Measurements from ENCODE around the gene APOA1.
"Not testable (repeated sequence)": the region's sequence is repeated elsewhere in the genome, so short reads cannot be mapped to it uniquely, and the experiment has no call there.

The APOA1 gene

DNA sequence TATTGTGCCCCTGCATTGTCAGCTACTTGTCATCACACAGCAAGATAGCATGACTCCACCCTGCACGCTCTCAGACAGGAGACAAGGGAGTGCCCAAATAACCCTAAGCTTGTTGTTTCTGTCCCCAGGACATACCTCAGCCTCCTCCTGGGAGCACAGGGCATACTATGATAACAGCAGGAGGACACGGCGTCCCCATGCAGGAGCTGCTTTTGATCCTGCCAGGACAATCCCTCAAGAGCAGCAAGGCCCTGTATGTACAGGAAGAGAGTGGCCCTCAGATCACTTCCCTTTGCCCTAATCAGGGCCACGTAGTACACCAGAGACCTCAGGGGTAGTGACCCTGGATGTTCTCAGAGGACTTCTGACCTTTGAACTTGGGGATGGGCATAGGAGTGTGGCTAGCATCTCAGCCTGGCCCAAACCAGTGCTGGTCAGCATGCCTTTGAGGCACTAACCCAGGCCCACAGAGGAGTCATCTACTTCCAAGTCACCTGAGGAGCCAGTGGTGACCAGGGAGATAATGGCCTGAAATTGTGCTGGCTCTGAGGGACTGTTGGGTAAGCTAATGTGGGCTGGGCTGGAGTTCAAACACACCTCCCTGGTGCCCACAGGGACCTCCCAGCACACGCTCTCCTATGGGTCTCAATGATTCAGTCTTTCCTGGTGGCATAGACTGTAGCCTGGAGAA, 23.5 kb downstream of the APOA1 start:
- DNase-seq (ENCODE audit: low read depth): no peak

DNA sequence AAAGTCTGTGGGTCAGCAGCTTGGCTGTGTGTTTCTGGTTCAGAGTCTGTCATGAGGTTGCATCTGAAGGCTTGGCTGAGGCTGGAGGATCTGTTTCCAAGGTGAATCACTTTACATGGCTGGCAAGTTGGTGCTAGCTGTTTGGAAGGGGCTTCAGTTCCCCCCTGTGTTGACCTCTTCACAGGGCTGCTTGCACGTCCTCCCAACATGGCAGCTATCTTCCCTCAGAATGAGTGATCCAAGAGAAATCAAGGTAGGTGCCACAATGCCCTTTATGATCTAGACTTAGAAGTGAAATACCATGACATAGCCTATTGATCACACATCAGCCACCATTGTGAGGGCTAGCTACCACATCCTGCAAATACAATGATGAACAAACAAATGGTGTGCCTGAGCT, 24.3 kb downstream of the APOA1 start:
- no peak for DNase-seq (ENCODE audit: low read depth)

DNA sequence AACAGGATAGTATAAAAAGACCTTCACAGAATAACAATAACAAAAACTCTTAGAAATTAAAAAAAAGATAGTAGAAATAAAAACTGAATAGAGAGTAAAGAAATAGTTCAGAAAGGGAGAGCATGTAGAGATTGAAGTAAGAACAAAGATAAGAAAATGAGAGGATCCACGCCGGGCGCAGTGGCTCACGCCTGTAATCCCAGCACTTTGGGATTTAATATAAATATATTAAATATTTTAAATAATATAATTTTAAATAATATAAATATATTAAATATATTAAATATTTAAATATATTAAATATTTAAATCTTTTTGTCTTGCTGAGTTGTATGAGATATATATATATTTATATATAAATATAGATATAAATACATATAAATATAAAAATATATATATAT, 25.3 kb downstream of the APOA1 start:
- DNase-seq (ENCODE audit: low read depth): no peak

DNA sequence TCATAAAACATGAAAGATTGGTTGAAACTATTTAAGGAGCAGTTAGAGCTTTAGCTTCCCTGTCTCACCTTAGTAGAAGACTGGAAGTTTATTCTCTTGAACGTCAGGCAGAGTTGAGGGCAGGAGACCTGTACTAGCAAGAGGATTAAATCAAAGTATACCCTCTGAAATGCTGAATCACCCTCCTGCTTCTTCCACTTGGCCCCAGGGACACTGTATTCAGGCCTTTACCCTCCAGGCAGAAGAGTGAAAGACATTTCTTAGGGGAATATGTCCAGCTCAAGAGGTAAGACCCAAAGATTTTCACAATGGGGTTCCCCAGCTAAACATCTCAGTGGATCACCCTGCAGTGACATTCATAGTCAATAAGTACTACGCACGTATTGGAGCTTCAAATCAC, 26.2 kb downstream of the APOA1 start:
- no peak for DNase-seq (ENCODE audit: low read depth)

DNA sequence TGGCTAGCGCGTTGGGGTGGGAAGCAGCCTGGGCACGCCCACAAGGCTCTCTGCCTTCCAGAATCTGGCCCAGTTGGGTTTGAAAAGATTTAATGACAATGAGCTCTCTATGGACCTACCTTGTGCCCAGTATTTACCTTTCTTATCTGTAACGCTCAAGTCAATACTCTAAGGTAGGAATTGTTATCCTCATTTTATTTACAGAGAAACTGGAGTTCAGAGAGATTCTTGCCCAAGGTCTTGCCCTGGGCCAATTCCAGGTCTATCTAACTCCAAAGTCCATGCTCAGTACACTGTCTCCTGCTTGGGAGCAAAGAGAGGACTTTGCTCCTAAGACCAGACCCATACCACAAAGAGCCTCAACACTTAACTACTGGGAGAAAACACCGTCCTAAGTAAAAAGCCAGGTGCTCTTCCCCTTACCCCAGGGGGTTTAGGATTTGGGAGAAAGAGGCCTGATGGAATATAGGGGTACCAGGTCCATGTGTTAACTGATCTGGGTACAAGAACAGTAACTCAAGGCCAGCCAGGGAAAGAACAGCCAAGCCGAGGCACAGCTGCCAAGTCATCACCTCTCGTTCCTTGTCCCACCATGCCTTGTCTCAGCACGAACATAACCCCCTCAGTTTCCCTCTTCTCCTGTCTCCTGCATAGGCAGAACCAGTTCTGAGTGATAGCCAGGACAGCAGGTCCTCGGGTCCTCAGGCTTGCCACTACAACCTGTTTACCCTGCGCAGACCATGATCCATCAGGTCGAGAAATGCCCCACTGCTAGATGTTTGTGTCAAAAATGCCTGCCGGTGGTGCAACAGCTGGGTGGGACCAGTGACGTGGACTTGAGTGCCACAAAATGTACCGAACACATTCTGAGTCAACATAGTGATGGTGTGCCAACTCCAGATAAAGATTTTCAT, 28.9 kb downstream of the APOA1 start:
- peak; percentile 83 for DNase-seq (ENCODE audit: low read depth)

DNA sequence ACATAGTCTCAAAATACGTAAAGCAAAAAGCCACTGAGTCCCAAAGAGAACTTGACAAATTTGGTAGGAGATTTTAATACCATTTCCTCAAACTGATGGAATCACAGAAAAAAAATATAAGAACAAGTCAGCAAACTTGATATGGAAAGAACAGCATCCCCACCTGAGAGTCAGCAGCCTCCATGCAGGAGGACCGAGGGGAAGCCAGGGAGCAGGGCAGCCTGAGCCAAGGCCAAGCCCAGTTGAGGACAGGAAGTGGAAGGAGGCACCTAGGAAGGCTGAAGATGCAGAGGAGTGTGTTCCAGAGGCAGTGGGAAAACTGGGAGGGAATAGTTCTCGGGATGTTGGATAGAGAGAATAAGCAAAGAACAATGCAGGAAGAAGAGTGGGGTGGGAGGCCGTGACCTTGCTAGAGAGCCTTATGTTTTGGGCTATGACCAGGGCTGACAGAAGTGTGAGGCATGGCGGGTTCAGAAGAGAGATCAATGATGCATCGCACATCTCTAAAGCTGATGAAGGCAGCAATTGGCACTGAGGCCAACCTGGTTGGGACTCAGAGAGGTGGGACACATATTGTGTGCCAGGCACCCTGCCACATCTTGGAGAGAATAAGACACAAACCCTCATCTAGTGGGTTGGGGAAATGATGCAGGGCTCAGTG, 29.7 kb downstream of the APOA1 start:
- no peak for DNase-seq (ENCODE audit: low read depth)

DNA sequence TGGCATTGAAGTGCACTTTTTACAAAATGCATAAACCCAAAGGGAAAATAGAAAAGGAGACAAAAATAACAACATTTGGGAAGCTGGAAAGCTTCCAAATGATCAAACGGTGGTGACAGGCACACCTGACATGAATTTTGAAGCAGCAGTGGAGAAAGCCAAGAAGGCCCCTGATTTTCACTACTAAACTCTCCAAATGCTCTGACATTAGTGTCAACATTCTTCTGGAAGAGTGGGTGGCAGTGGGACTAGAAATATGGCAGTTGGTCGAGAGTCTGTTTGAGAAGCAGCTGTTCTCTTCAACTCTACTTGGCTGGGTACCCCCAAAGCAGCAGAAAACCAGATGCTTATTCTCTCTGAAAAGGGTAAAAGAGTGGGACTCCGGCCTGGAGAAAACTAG, 33.4 kb downstream of the APOA1 start:
- no peak for DNase-seq (ENCODE audit: low read depth)

DNA sequence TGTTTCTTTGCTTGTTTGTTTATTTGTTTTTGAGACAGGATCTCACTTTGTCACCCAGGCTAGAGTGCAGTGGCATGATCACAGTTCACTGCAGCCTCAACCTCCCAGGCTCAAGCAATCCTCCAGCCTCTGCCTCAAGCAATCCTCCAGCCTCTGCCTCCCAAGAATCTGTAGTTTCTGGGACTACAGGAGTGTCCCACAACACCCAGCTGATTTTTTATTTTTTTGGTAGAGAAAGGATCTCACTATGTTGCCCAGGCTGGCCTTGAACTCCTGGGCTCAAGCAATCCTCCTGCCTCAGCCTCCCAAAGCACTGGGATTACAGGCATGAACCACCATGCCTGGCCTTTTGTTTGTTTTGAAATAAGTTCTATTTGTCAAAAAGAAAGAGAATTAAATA, 35.8 kb downstream of the APOA1 start:
- not testable (repeated sequence) for DNase-seq (ENCODE audit: low read depth)

DNA sequence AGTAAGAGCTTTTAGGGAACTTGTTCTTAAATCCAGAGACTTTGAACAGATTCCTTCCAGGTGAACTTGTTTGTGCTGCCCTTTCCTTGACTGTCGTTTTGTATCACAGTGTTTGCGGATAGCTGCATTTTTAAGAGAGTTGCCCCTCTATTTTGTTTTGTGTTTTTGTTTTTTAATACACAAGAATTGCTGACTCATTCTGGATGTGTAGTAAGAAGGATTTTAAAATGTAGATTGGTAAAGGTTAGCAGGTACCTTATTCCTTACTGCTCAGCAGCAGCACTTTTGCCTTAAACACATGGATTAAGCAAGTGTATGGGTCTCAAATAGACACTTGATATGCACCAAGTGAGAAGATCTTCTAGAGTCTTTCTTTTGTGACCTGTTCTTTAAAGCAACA, 36.8 kb downstream of the APOA1 start:
- no peak for DNase-seq (ENCODE audit: low read depth)

DNA sequence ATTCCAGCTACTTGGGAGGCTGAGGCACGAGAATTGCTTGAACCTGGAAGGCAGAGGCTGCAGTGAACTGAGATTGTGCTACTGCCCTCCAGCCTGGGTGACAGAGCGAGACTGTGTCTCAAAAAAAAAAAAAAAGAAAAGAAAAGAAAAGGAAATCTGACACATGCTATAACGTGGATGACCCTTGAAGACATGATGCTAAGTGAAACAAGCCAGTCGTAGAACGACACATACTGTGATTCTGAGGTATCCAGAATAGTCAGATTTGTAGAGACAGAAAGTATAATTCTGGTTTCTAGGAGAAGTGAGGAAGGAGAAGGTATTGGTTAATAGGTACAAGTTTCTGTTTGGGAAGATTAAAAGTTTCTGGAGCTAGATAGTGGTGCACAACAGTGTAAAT, 39.1 kb downstream of the APOA1 start:
- DNase-seq (ENCODE audit: low read depth): no peak

DNA sequence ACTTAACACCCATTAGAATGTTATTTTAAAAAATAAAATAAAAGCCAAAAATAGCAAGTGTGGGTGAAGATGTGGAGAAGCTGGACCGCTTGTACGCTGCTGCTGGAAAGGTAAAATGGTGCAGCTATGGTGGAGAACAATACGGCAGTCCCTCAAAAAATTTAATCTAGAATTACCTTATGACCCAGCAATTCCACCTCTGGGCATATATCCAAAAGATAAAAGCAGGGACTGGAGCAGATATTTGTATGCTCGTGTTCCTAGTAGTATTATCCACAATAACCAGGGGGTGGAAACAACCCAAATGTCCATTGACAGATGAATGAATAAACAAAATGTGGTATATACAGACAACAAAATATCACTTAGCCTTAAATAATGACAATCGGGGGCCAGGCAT, 39.6 kb downstream of the APOA1 start:
- no peak for DNase-seq (ENCODE audit: low read depth)

DNA sequence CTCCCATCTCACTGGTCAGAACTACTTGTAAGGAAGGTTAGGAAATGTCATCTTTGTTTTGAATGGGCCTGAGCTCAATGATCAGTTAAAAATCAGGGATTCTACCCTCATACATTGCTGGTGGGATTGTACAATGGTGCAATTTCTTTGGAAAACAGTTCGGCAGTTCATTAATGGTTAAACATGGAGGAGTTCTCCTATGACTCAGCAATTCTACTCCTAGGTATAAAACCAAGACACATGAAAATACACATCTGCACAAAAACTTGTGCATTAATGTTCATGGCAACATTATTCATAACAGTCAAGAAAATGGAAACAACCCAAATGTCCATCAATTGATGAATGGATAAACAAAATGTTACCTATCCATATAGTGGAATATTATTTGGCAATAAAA, 40.9 kb downstream of the APOA1 start:
- DNase-seq (ENCODE audit: low read depth): no peak

DNA sequence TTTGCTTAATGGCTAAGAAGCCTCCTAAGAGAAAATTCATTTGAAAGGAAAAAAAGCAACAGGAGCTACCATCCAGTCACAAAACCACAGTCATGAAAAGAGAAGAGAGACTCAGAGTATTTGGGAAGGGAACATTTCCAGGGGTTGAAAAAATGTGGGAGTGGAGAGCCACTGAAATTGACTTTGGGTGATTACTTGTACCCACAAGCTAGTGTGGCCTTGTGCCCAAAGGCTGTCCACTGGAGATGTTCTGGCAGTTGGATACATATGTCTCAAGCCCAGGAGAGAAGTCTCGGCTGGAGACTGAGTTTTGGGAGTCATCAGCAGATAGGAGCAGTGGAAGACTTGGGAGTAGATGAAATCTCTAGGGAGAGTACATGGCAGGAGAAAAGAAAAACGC, 42.6 kb downstream of the APOA1 start:
- DNase-seq (ENCODE audit: low read depth): no peak

DNA sequence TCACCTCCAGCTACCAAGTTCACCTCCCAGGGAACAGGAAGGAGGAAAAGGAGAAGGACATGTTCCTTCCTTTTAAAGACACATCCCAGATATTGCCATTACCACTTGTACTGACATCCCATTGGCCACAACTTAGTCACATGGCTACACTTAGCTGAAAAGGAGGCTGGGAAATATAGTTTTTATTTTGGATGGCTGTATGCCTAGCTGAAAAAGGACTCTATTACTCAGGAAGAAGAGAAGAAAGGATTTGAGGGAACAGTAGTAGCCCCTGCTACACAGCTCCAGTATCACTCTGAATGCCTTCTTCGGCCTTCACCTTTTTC, 43.7 kb downstream of the APOA1 start:
- peak; percentile 23 for DNase-seq (ENCODE audit: low read depth)

DNA sequence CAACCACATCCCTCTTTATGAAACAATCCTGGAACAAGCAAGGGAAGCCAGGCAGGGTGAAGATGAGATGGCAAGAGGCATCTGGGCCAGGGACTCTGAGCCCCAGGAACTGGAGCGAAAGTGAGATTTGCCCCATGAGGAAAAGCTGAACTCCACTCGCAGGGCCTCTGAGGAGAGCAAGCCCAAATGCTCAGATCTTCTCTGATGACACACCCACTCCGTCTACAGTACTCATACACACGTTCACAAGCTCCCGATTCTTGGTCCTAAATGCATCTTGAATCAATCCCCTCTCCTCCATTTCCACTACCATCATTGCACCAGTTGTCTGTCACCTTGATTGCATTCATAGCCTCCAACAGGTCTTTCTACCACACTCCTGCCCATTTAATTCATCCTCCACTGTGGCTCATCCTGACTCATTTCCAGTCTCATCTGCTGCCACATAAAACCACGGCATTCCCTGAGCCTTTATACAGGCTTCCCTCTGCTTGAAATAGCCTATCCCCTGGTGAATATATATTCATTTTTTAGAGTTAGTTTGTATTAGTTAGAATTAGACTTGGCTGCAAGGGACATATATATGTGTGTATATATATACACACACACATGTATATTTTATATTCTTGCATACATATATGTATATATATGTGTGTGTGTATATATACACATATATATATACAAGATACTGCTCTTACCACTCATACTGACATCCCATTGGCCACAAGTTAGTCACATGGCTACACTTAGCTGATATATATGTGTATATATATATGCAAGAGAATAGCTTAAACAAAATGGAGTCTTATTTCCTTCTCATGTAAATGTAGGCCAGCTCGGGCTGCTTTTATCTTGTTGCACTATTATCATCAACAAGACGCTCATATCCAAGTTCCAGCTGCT, 44.3 kb downstream of the APOA1 start:
- peak; percentile 64 for DNase-seq (ENCODE audit: low read depth)

DNA sequence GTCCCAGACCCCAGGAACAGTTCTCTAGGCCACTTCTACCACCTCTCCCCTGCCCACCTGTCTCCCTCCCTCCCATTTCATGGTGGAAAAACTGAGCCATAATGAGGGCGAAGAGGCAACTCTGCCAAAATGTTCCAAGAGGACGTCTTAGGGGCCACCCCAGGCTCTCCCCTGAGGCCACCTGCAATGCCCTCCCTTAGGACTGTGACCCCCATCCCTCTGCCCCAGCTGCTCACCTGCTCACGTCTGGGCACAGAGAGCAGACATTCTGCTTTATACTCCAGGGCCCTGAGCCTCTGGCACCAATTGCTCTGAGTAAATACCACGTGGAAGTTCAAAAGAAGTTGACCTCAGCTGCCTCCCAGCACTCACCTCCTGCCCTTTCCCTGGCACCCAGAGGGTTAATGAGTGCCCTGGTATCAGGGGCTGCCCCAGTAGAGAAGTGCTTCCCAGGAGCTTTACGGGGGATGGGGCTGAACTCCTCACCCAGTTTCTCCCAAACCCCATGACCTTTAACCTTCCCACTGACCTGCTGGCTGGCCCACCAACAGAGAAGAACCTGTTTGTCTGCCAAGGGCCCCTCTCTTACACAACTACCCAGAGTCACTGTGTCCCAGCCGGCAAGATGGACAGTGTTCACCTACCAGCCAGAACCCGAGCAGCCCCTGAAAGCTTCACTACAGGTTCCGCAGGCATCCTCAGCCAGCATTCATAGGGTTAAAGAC, 45.1 kb downstream of the APOA1 start:
- DNase-seq (ENCODE audit: low read depth): no peak

DNA sequence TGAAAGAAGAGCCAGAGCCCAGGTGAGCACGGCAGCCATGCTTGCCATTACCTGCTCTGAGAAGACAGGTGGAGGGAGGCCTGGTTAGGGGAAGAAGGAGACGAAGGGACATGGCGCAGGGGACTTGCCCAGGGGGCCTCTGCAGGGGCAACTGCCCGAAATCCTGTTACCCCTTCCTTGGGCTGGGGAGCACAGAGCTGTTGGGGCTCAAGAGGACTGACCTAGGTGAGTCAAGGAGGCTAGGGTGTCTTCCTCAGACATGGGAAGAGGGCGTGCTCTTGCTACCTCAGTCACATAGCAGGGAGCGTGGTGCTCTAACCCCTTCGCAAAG, 45.6 kb downstream of the APOA1 start, which contains the start of gene APOA5:
TSS of gene APOA5 (minus strand) at position 67 of the 331 bp plus-strand sequence. CDS start at position 48, 19 bp downstream.
- DNase-seq (ENCODE audit: low read depth): no peak

DNA sequence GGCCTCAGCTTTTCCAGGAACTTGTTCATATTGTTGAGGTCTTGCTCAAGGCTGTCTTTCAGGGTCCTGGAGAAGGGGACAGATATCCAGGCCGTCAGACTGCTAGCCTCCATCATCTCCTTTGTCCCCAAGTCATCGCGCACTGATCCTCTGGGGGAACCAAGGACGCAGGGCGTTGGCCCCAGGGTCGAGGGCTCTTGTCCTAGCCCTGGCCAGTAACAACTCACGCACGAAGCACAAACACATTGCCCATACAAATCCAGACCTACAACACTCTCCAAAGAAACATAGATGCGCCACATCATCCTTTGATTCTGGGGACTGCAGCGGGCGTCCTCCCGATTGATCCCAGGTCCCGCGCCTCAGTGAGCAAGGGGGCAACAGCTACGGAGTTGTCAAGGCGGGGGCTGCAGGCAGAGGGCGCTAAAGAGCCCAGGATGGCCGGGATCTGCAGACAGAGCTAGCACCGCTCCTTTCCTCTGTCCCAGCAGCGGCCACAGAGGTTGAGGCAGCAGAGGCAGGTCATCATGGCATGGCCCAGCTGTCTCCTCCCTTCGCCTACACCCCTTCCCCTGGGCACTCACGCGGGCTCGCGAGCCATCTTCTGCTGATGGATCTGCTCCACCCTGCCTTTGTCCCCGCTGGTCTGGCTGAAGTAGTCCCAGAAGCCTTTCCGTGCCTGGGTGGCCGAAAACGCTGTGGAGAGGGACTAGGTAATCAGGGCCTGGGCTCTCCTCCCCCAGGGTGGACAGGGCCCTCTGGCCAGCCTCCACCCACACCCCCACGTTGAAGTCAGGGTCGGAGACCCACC, 46.2 kb downstream of the APOA1 start:
- DNase-seq (ENCODE audit: low read depth): peak; percentile 33

DNA sequence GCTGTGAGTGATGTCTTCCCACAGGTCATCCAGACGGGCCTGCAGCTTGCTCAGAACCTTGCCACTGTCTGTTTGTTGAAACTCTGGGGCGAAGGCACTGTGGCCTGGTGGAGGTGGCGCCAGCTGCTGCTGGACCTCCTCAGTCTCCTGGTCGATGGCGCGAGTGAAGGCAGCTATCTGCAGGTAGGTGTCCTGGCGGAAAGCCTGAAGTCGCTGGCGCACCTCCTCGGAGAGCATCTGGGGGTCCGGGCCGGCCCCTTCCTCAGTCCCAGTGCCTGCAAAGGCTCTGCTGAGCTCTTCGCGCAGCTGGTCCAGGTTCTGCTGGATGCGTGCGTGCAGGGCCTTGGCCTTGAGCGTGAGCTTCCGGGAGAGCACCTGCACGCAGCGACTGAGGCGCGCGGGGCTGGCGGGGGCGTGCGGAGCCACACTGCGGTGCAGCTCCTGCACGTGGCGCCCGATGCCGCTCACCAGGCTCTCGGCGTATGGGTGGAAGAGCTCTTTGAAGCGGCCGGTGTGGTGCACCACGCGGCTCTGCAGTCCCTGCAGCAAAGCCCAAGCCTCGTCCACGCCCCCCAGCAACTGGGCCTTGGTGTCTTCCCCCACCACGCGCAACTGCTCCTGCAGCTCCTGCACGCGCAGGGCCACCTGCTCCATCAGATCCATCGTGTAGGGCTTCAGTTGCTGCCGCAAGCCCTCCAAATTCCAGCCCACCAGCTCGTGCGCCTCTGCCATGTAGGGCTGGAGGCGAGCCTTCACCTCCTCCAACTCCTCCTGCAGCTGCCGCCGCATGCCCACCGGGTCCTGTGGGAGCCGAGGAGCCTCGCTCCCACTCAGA, 47.0 kb downstream of the APOA1 start:
- no peak for DNase-seq (ENCODE audit: low read depth)

DNA sequence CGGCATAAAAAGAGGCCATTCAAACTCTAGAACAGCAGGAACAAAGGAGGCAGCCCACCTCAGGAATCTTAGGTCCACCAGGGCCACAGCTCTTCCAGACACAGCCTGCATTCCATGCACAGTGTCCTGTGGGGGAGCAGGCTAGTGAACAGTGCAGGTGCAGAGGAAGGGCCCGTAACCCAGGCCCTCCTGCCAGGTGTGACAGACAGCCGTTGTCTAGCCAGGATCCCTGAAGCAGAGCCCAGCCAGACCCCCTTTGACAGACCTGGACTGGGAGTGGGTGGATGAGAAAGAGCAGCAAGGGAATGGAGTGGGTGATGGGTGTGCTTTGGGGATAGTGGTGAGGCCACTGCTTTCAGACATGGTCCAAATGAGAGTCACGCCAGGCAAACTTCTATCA, 48.4 kb downstream of the APOA1 start:
- DNase-seq (ENCODE audit: low read depth): no peak
